HepG2 (cell line): ENCODE data around the gene ULBP1. TPM values are rescaled to one million over a fixed set of nuclear protein-coding genes. Genes with fewer than 3 reads are reported as not detected.

Source experiments
- ATAC-seq: fragments of 200-7000 bp; cut with Tn5 transposase; 3 replicates; pipeline ENCODE4 v1.9.1; 2020; ENCODE audit warnings: mild to moderate bottlenecking, moderate library complexity
- BruUV-seq: library from RNA; stranded (reverse); fragments of 400-500 nt; replicated peaks from 2 replicates; lab custom pipeline; 2021; lab: Mats Ljungman, UMichigan
- CTCF ChIA-PET: fragments of 300-600 bp; formaldehyde crosslinking; extraction: SDS; loops from one replicate; lab custom pipeline; 2021; ENCODE audit warnings: low total read pairs, inconsistent platforms, low intra/inter-chr PET ratio; lab: Yijun Ruan, JAX
- POLR2A ChIA-PET: fragments of 350-600 bp; sonication (Branson Sonifier 250); formaldehyde crosslinking; loops from one replicate; lab custom pipeline; 2020; ENCODE audit warnings: antibody characterized with exemption, inconsistent platforms; lab: Yijun Ruan, JAX
- DNase-seq: peaks from one replicate; pipeline ENCODE4 v3.0.0-alpha.2; 2015; ENCODE audit warnings: low spot score
- FAIRE-seq: peaks from 3 replicates; lab custom pipeline; 2011; peaks lifted over from hg19 to GRCh38; lab: Jason Lieb, UNC
- H2AFZ ChIP-seq: one replicate; pipeline ENCODE4 v1.6.1; 2011; ENCODE audit warnings: low read length, inconsistent platforms
- H3K27ac ChIP-seq: fragments of 300-600 bp; 3 replicates; pipeline ENCODE4 v1.8.0; 2011; ENCODE audit warnings: mixed run types, mild to moderate bottlenecking, mixed read lengths, low read length, inconsistent platforms; ENCODE audit not compliant: insufficient read depth; ENCODE audit errors: extremely low read length
- H3K27me3 ChIP-seq, 2 experiments: fragments of 200-600 bp in 1 of 2; 2 replicates in 1 of 2; 3 replicates in 1 of 2; pipeline versions ENCODE4 v1.6.0 to v1.8.0; 2011; ENCODE audit warnings: low read length in 2 of 2, mild to moderate bottlenecking in 2 of 2, moderate library complexity in 2 of 2, inconsistent platforms in 1 of 2; ENCODE audit not compliant: insufficient read depth in 2 of 2, control insufficient read depth in 1 of 2
- H3K36me3 ChIP-seq, 2 experiments: fragments of 200-600 bp in 1 of 2; replicated peaks in 1 of 2; 2 replicates in 1 of 2; 3 replicates in 1 of 2; pipeline versions ENCODE4 v1.5.1 to v1.8.0; 2011; ENCODE audit warnings: low read length in 2 of 2, inconsistent platforms in 1 of 2; ENCODE audit not compliant: insufficient read depth in 2 of 2, control insufficient read depth in 1 of 2
- H3K4me1 ChIP-seq: 2 replicates; pipeline ENCODE4 v1.5.1; 2012; ENCODE audit warnings: low read length, inconsistent platforms; ENCODE audit not compliant: insufficient read depth
- H3K4me2 ChIP-seq: 2 replicates; pipeline ENCODE4 v1.6.0; 2011; ENCODE audit warnings: low read depth, low read length, inconsistent platforms
- H3K4me3 ChIP-seq, 3 experiments: fragments of 200-600 bp in 1 of 3; sonication (generic), shearing (Covaris generic) in 1 of 3; replicated peaks in 1 of 3; 2 replicates each; pipeline ENCODE4 v1.5.1; 2011 to 2016; ENCODE audit warnings: low read length in 3 of 3, inconsistent platforms in 2 of 3, low read depth in 2 of 3, mild to moderate bottlenecking in 2 of 3, control low read depth in 1 of 3, mixed read lengths in 1 of 3; ENCODE audit not compliant: insufficient read depth in 1 of 3
- H3K79me2 ChIP-seq: one replicate; pipeline ENCODE4 v1.6.1; 2011; ENCODE audit warnings: low read length, inconsistent platforms; ENCODE audit not compliant: insufficient read depth
- H3K9ac ChIP-seq: 2 replicates; pipeline ENCODE4 v1.6.0; 2011; ENCODE audit warnings: mild to moderate bottlenecking, low read depth, low read length, inconsistent platforms; ENCODE audit not compliant: insufficient read depth
- H3K9me3 ChIP-seq: 2 replicates; pipeline ENCODE4 v1.5.1; 2012; ENCODE audit warnings: mild to moderate bottlenecking, low read length
- H4K20me1 ChIP-seq: 2 replicates; pipeline ENCODE4 v1.6.0; 2011; ENCODE audit warnings: inconsistent platforms, mild to moderate bottlenecking, low read length, moderate library complexity; ENCODE audit not compliant: insufficient read depth
- ATF2 ChIP-seq: sonication (generic); formaldehyde crosslinking; IDR thresholded peaks from 2 replicates; pipeline ENCODE4 v1.4.0; 2020; ENCODE audit warnings: missing genetic modification reagents
- BRF2 ChIP-seq: sonication (generic); formaldehyde crosslinking; IDR thresholded peaks from 2 replicates; pipeline ENCODE4 v1.8.1; 2022; ENCODE audit warnings: mild to moderate bottlenecking, missing genetic modification reagents
- FOXC1 ChIP-seq: sonication (generic); formaldehyde crosslinking; IDR thresholded peaks from 2 replicates; pipeline ENCODE4 v1.8.0; 2022; ENCODE audit warnings: mild to moderate bottlenecking, missing genetic modification reagents, borderline replicate concordance
- HOXA3 ChIP-seq: sonication (generic); formaldehyde crosslinking; IDR thresholded peaks from 2 replicates; pipeline ENCODE4 v1.5.0; 2020; ENCODE audit warnings: missing genetic modification reagents
- RARA ChIP-seq: IDR thresholded peaks from 2 replicates; pipeline ENCODE4 v1.6.1; 2016; ENCODE audit warnings: missing genetic modification reagents, missing compliant biosample characterization
- RFXANK ChIP-seq: IDR thresholded peaks from 2 replicates; pipeline ENCODE4 v1.6.1; 2016
- SMYD3 ChIP-seq: sonication (generic); formaldehyde crosslinking; IDR thresholded peaks from 2 replicates; pipeline ENCODE4 v1.8.1; 2023; ENCODE audit warnings: mild to moderate bottlenecking, missing genetic modification reagents
- ZFP36L1 ChIP-seq: sonication (generic); formaldehyde crosslinking; IDR thresholded peaks from 2 replicates; pipeline ENCODE4 v1.8.0; 2022; ENCODE audit warnings: mild to moderate bottlenecking, missing genetic modification reagents, moderate library complexity
- ZNF180 ChIP-seq: sonication (generic); formaldehyde crosslinking; IDR thresholded peaks from 2 replicates; pipeline ENCODE4 v1.4.0; 2020; ENCODE audit warnings: low read depth, missing genetic modification reagents, borderline replicate concordance
- ZNF33A ChIP-seq: sonication (generic); formaldehyde crosslinking; IDR thresholded peaks from 2 replicates; pipeline ENCODE4 v1.5.1; 2020; ENCODE audit warnings: missing genetic modification reagents, mild to moderate bottlenecking, moderate library complexity, borderline replicate concordance
- ZNF432 ChIP-seq: sonication (generic); formaldehyde crosslinking; IDR thresholded peaks from 2 replicates; pipeline ENCODE4 v1.5.0; 2020; ENCODE audit warnings: missing genetic modification reagents, mild to moderate bottlenecking, borderline replicate concordance
- ZNF460 ChIP-seq: sonication (generic); formaldehyde crosslinking; IDR thresholded peaks from 2 replicates; pipeline ENCODE4 v1.5.1; 2020; ENCODE audit warnings: missing genetic modification reagents, mild to moderate bottlenecking, borderline replicate concordance
- ZNF567 ChIP-seq: sonication (generic); formaldehyde crosslinking; IDR thresholded peaks from 2 replicates; pipeline ENCODE4 v1.8.1; 2023; ENCODE audit warnings: mild to moderate bottlenecking, missing genetic modification reagents, borderline replicate concordance
- ZNF639 ChIP-seq: conservative IDR thresholded peaks from 2 replicates; pipeline ENCODE4 v1.6.1; 2018; ENCODE audit warnings: missing genetic modification reagents
- WGBS: methylation state at CpG from one replicate; pipeline ENCODE4 v1.1.6; 2017; ENCODE audit warnings: low lambda C conversion rate; 5-methylcytosine and 5-hydroxymethylcytosine counted together
- in situ Hi-C: cut with HindIII; loops from 2 replicates; pipeline ENCODE4 v1.10.0; 2017; ENCODE audit warnings: low pct_unique_long_range_greater_than_20kb; ENCODE audit not compliant: extremely low pct_ligation_motif_present
- intact Hi-C: fragments of 100-400 bp; cut with micrococcal nuclease; formaldehyde crosslinking; loops from one replicate; pipeline ENCODE4 v1.10.0; 2022; ENCODE audit not compliant: unreplicated experiment
- polyA plus RNA-seq, 8 experiments: library from polyadenylated mRNA; depleted of rRNA in 3 of 8; stranded (reverse) in 7 of 8; unstranded in 1 of 8; fragments of >200 nt; fragmentation: Illumina TruSeq in 4 of 8; extraction: Trizol in 4 of 8; gene quantifications; 2 replicates each; pipeline versions ENCODE4 v1.2.1 to v1.2.3, GENCODE V29; 2011 to 2016; ENCODE audit warnings: low read depth in 4 of 8, missing spikeins in 1 of 8, mixed read lengths in 1 of 8; ENCODE audit not compliant: insufficient read depth in 1 of 8
- total RNA-seq, 5 experiments: library from RNA; depleted of rRNA; stranded (reverse); fragments of >200 nt; fragmentation: Illumina TruSeq; extraction: Trizol; gene quantifications; 2 replicates each; pipeline ENCODE4 v1.2.3, GENCODE V29; 2016; ENCODE audit warnings: low read depth in 1 of 5
- TF ChIP-seq, protein P1 (sequence below): sonication (generic); formaldehyde crosslinking; IDR thresholded peaks from 2 replicates; pipeline ENCODE4 v1.4.0; 2020; ENCODE audit warnings: missing genetic modification reagents, low read depth, mild to moderate bottlenecking, borderline replicate concordance
- TF ChIP-seq, protein P2 (sequence below): sonication (generic); formaldehyde crosslinking; IDR thresholded peaks from 2 replicates; pipeline ENCODE4 v1.8.1; 2023; ENCODE audit warnings: missing genetic modification reagents, mild to moderate bottlenecking, borderline replicate concordance

Gene ULBP1
- total and polyA plus RNA-seq, 2 of the 13 experiments (the other 11 are each of a cell fraction or from before 2014, with no cell fraction given): 0.04 to 0.09 TPM

DNA sequence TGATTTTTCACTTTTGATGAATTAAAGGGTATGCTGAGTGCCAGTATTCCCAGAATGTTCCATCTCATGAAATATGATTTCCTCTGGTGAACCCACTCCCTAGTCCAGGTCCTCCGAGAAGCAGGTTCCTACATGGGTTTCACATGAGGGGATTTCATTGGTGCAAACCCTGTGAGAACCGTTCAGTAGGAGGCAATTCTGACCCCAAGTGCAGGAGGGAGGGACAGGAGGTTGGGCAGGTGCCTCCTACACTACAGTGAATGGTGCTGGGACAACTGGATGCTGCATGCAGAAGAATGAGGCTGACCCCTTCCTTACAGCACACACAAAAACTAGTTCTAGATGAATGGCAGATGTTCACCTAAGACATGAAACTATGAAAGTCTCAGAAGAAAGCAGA lies 27.0 kb upstream of the ULBP1 start:
- 0% methylated on average over 2 of the region's 2 CpGs for WGBS
- Histone ChIP-seq H3K9me3 (no peaks in the 10 kb centered on the region), H3K27ac (no peak overlapping the region), H4K20me1 (no peaks in the 10 kb centered on the region; the same call in 1 of the 2 replicates), H3K4me1 (peaks cover 12% of the 10 kb centered on the region), H3K9ac (no peak overlapping the region), H3K4me2 (no peak overlapping the region), H3K36me3 (no peaks in the 10 kb centered on the region), H3K4me3 (no peak overlapping the region), H2AFZ (no peak overlapping the region), H3K79me2 (no peaks in the 10 kb centered on the region), H3K27me3 (peaks cover 17 to 70% of the 10 kb centered on the region in 2 experiments)
- ATAC-seq (no peak), FAIRE-seq (no peak), DNase-seq (no peak)
- intact Hi-C loops (loop anchor here (10.0 kb wide), 1 partner anchor 878 kb away; no protein-coding TSS in a partner anchor), in situ Hi-C loops (loop anchor here (5.0 to 10.0 kb wide), 2 partner anchors 71 to 878 kb away; no protein-coding TSS in a partner anchor)
- POLR2A ChIA-PET: no interaction called here
- CTCF ChIA-PET: no interaction called here
- TF ChIP-seq SMYD3 (CRISPR knock-in tag) (no peak), ZNF639 (CRISPR knock-in tag) (no peak), RARA (no peak), ATF2 (CRISPR knock-in tag) (no peak), ZNF432 (no peak), ZNF180 (no peak), ZNF33A (CRISPR knock-in tag) (no peak), ZNF567 (no peak), RFXANK (CRISPR knock-in tag) (no peak), ZFP36L1 (no peak), ZNF460 (CRISPR knock-in tag) (no peak), HOXA3 (no peak), BRF2 (CRISPR knock-in tag) (no peak), FOXC1 (no peak)
- TF ChIP-seq, protein P1, sequence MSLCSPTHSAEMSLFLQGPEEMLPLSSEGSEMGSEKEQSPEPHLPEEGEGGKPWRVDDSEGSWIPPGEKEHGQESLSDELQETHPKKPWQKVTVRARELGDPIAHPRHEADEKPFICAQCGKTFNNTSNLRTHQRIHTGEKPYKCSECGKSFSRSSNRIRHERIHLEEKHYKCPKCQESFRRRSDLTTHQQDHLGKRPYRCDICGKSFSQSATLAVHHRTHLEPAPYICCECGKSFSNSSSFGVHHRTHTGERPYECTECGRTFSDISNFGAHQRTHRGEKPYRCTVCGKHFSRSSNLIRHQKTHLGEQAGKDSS (CRISPR knock-in tag): no peak
- TF ChIP-seq, protein P2, sequence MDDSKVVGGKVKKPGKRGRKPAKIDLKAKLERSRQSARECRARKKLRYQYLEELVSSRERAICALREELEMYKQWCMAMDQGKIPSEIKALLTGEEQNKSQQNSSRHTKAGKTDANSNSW (CRISPR knock-in tag): no peak
- no TSS peak for BruUV-seq
